Duodenal mucosa (tissue), 2 donors: ENCODE results near the gene TMEM178B.

Experiments used
- H3K27ac ChIP-seq: one replicate; pipeline ENCODE4 v1.7.0; 2013; ENCODE audit warnings: low read depth, low read length
- H3K27me3 ChIP-seq, 2 donors: one replicate each; pipeline ENCODE4 v1.7.0; 2013; ENCODE audit warnings: low read length in 2 of 2, control low read depth in 1 of 2; ENCODE audit not compliant: insufficient read depth in 2 of 2, control insufficient read depth in 1 of 2
- H3K36me3 ChIP-seq, 2 donors: one replicate each; pipeline ENCODE4 v1.7.0; 2013; ENCODE audit warnings: low read length in 2 of 2, control low read depth in 1 of 2; ENCODE audit not compliant: insufficient read depth in 2 of 2, control insufficient read depth in 1 of 2
- H3K4me1 ChIP-seq, 2 donors: one replicate each; pipeline ENCODE4 v1.7.0; 2013; ENCODE audit warnings: low read length in 2 of 2, control low read depth in 1 of 2; ENCODE audit not compliant: insufficient read depth in 2 of 2, control insufficient read depth in 1 of 2
- H3K4me3 ChIP-seq, 2 donors: one replicate each; pipeline ENCODE4 v1.7.0; 2013; ENCODE audit warnings: low read length in 2 of 2, low read depth in 1 of 2
- H3K9ac ChIP-seq, 2 donors: one replicate each; pipeline ENCODE4 v1.7.0; 2013; ENCODE audit warnings: low read length in 2 of 2, low read depth in 1 of 2
- H3K9me3 ChIP-seq, 2 donors: one replicate each; pipeline ENCODE4 v1.7.0; 2013; ENCODE audit warnings: low read length in 2 of 2, control low read depth in 1 of 2; ENCODE audit not compliant: control insufficient read depth in 1 of 2

The TMEM178B gene

DNA sequence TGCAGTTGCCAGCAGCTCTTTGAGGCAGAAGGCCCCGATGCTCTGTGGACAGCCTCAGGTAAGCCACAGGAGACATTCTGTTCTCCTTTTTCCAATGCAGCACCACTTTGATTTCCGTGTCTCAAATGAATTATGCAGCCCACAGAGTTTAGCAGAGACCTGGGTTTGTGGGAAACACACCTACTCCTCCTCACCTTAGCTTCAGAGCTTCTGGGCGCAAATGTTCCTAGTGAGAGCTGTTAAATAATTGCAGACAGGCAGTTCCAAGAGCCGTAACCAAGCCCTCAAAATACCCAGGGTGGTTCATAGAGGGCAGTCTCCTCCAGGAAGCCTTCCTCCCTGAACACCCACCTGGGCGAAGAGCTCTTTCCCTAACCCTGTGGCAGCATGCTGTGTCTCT, 408.1 kb downstream of the TMEM178B start:
- no peaks in the 10 kb centered on the region for H3K36me3 ChIP-seq
- no peak overlapping the region for H3K4me3 ChIP-seq
- H3K4me1 ChIP-seq: no peaks in the 10 kb centered on the region
- no peak overlapping the region for H3K9ac ChIP-seq
- H3K27me3 ChIP-seq: peaks cover 0 to 4% of the 10 kb centered on the region in 2 donors
- no peaks in the 10 kb centered on the region for H3K9me3 ChIP-seq
- H3K27ac ChIP-seq: no peak overlapping the region

DNA sequence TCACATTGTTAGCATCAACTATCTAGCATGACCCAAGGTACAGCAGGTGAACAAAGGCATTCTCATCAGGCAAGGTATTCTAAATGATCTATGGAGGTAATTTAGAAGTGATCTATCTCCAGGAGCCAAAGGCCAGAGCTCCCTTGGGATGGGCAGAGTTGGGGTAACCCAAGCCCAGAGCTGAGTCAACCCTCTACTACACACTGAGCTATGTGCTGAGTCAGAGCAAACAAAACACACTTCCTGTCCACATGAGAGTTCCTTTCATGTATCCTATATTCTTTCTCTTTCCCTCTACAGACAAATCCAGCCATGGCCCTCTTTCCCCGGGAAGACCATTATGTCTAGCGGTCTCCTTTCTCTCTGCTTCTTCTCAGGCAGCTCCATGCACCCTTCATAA, 409.2 kb downstream of the TMEM178B start:
- no peaks in the 10 kb centered on the region for H3K36me3 ChIP-seq
- H3K4me3 ChIP-seq: no peak overlapping the region
- no peaks in the 10 kb centered on the region for H3K4me1 ChIP-seq
- no peak overlapping the region for H3K9ac ChIP-seq
- no peaks in the 10 kb centered on the region for H3K9me3 ChIP-seq
- peaks cover 0 to 4% of the 10 kb centered on the region in 2 donors for H3K27me3 ChIP-seq
- no peak overlapping the region for H3K27ac ChIP-seq

DNA sequence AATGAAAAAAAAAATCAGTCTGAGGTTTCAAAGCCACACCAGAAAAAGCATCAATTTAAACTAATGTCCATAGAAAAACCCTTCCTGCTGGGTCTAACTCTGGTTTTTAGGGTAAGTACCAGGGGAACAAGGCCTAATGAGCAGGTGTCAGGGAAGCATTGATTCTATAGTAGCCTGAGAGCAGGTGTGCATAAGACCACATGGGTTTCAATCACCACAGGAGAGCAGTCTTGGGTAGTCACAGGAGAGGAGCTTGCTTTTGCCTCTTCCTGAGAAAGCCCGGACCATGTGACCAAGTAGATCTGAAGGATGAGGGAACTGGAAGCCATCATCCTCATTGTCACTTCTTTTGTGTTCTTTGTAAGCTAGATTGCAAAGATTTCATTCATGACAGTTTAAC, 411.0 kb downstream of the TMEM178B start:
- Histone ChIP-seq H3K4me1 (no peaks in the 10 kb centered on the region), H3K36me3 (no peaks in the 10 kb centered on the region), H3K9ac (no peak overlapping the region), H3K9me3 (no peaks in the 10 kb centered on the region), H3K27ac (no peak overlapping the region), H3K27me3 (peaks cover 0 to 4% of the 10 kb centered on the region in 2 donors), H3K4me3 (no peak overlapping the region)

DNA sequence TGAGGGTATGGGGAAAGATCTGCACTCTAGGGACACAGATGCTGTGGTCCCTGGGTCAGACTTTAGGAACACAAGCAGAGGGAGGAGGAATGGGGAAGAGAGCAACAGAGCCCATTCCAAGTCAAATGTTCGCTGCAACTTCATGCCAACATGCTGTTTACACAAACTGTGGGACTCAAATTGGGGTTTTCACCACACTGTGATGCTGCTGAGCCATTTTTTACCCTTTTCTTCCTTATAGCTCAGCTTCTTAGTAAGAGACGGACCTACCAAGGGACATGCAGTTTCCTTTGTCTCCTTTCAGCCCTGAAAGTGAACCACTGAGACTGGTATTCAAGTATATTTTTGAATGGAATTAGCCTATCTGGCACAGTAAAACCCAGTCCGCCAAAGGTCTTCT, 413.1 kb downstream of the TMEM178B start:
- Histone ChIP-seq H3K9ac (no peak overlapping the region), H3K27me3 (peaks cover 0 to 3% of the 10 kb centered on the region in 2 donors), H3K9me3 (no peaks in the 10 kb centered on the region), H3K4me3 (no peak overlapping the region), H3K36me3 (no peaks in the 10 kb centered on the region), H3K27ac (no peak overlapping the region), H3K4me1 (no peaks in the 10 kb centered on the region)

DNA sequence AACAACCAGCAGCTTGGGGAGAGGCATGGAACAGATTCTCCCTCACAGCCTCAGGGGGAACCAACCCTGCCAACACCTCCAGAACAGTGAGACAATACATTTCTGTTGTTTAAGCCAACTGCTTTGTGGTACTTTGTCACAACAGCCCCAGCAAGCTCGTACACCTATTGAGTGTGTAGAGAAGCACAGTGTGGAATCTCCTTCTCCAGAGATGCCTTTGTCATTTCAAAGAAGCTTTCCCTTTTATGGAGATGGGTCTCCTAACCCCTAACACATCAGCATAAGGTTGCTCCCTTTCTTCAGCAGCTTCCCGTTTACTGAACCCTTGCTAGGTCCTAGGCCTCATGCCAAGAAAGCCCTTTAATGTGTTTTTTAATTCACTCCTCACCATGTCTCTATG, 416.6 kb downstream of the TMEM178B start:
- no peak overlapping the region for H3K27ac ChIP-seq
- no peaks in the 10 kb centered on the region for H3K27me3 ChIP-seq

DNA sequence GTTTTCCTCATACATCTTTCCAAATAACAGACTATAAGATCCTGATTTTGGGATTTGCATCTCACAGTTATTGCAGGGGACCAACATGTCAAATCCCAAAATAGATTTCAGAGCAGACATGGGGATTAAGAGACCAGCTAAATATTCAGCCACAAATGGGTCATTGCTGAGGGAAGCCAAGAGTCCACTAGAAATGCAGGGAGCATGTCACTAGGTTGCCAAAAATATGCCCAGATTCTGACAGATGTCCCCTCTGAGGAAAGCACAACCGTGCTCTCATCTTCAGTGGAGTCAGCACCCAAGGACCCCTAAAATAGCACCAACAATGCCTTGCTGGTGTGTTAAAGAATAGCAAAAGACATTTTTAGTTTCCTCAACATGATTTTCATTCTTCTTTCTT, 421.2 kb downstream of the TMEM178B start:
- H3K27ac ChIP-seq: no peak overlapping the region
- no peaks in the 10 kb centered on the region for H3K27me3 ChIP-seq
- H3K9ac ChIP-seq: no peak overlapping the region
- no peaks in the 10 kb centered on the region for H3K9me3 ChIP-seq
- no peaks in the 10 kb centered on the region for H3K4me1 ChIP-seq
- H3K4me3 ChIP-seq: no peak overlapping the region
- no peaks in the 10 kb centered on the region for H3K36me3 ChIP-seq

More for the DNA sequence above, 416.6 kb downstream of the TMEM178B start:
- no peak overlapping the region for H3K9ac ChIP-seq
- H3K4me1 ChIP-seq: no peaks in the 10 kb centered on the region
- no peak overlapping the region for H3K4me3 ChIP-seq
- no peaks in the 10 kb centered on the region for H3K9me3 ChIP-seq
- no peaks in the 10 kb centered on the region for H3K36me3 ChIP-seq

DNA sequence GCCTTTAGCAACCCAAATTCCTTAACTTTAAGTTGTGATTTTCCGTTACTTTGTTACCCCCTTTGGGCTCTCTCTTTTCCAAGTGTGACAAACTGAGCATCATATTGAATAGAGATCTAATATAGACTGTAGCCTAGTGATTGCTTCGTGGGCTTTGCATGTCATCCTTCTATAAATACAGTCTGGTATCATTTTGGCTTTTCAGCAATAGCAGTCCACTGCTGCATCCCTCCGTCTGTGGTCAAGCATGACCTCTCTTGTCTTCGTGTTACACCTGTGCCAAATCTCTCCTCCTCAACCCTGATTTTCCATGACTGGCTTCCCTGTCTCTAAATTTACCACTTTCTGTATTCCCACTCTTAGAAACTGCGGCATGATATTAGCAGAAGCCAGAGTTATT, 423.5 kb downstream of the TMEM178B start:
- Histone ChIP-seq H3K9ac (no peak overlapping the region), H3K27ac (no peak overlapping the region), H3K27me3 (no peaks in the 10 kb centered on the region), H3K4me1 (no peaks in the 10 kb centered on the region), H3K9me3 (no peaks in the 10 kb centered on the region), H3K4me3 (no peak overlapping the region), H3K36me3 (no peaks in the 10 kb centered on the region)

DNA sequence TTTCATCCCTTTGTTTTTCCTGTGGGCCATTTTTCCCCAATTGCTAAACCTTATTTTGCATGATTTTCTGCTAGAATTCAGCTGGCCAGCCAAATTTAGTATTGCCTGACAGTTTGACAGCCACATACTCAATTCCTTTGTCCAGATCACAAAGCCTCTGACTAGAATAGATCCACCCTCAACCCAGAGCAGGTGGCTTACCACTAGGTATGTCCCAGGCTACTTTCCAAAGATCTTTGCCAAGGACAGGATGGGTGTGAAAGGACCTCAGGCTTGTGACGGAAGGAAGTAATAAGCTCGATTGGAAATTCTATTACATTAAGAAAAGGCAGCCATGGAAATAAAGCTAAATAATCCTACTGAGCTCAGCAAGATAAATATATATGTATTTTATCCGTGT, 426.7 kb downstream of the TMEM178B start:
- Histone ChIP-seq H3K9me3 (no peaks in the 10 kb centered on the region), H3K4me3 (no peak overlapping the region), H3K36me3 (no peaks in the 10 kb centered on the region), H3K27ac (no peak overlapping the region), H3K27me3 (no peaks in the 10 kb centered on the region), H3K4me1 (no peaks in the 10 kb centered on the region), H3K9ac (no peak overlapping the region)

DNA sequence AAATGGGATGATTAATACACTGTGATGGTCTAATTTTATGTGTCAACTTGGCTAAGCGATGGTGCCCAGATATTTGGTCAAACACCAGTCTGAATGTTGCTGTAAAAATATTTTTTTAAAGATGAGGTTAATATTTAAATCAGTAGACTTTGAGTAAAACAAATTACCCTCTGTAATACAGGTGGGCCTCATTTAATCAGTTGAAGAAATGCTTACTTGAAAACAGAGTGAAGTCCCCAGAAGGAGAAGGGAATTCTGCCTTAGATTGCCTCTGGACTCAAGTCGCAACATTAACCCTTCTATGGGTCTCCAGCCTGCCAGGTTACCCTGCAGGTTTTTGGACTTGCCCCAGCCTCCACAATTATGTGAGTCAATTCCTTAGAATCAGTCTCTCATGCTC, 427.6 kb downstream of the TMEM178B start:
- Histone ChIP-seq H3K27me3 (no peaks in the 10 kb centered on the region), H3K4me1 (no peaks in the 10 kb centered on the region), H3K4me3 (no peak overlapping the region), H3K9ac (no peak overlapping the region), H3K27ac (no peak overlapping the region), H3K36me3 (no peaks in the 10 kb centered on the region), H3K9me3 (no peaks in the 10 kb centered on the region)

DNA sequence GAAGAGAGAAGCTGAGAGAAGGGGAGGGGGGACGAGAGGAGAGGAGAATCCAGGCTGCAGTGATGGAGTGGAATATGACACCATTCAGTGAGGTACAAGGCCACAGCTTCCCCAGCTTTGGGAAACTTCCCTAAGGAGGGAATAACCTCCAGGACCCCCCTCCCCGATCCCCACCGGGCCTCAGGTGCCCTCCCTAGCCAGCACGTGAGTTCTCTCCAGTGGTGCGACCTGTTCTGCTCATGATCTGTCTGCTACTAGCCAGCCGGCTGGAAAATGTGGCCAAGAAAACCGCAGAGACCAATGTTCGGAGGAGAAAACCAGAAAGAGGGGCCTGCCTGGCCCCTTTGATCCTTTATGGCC, 437.4 kb downstream of the TMEM178B start:
- no peaks in the 10 kb centered on the region for H3K36me3 ChIP-seq
- peaks cover 11 to 34% of the 10 kb centered on the region in 2 donors for H3K27me3 ChIP-seq
- peaks cover 0 to 11% of the 10 kb centered on the region in 2 donors for H3K4me1 ChIP-seq
- peak overlapping the region; percentile 54 to 70 for H3K4me3 ChIP-seq
- H3K27ac ChIP-seq: no peak overlapping the region
- no peak overlapping the region for H3K9ac ChIP-seq
- no peaks in the 10 kb centered on the region for H3K9me3 ChIP-seq
